NCI-H2196 (cell line): ENCODE data around the gene ATP11A.
"Not testable (repeated sequence)": the region's sequence is repeated elsewhere in the genome, so short reads cannot be mapped to it uniquely, and the experiment has no call there.

Experiments used
- DNase-seq: peaks from one replicate; lab custom pipeline; 2025; ENCODE audit not compliant: unreplicated experiment; lab: John Stamatoyannopoulos, UW

Gene ATP11A

GRCh38 chr13:112669881-112670499, 19.8 kb upstream of the ATP11A start:
- DNase-seq: no peak

DNA sequence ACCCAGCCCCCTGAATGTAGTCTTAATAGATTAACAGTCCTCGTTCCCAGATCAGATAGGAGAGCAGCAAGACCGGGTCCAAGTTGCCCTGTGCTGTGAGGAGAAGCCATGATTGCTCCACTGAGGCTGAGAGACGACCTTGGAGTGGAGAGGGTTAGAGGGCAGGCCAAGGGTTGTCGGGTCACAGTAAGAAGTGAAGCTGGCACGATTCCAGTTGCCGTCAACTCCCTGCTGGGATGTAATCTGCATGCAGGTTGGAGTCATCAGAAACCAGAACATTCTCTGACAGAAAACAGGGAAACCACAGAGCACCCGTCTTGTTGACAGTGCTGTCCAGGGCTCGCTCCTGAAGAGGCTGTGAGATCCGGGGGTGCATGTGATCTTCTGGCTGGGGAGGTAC, 19.0 kb upstream of the ATP11A start:
- DNase-seq: no peak

DNA sequence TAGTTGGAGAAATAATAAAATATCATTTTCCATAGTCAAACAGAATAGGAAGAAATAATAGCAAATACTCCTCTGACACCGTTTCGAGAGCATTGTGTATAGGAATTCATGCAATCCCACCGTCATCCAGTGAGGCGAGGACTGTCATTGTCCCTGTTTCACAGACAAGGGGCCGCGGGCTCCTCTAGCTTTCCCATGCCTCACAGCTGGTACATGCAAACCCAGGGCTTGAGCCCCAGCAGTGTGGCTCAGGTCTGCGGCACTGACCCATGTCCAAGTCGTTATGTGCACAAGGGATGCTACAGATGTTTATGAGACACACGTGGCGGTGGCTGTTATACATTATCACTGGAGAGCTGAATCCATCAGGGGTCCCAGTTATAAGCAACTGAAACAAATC, 18.5 kb upstream of the ATP11A start:
- no peak for DNase-seq

DNA sequence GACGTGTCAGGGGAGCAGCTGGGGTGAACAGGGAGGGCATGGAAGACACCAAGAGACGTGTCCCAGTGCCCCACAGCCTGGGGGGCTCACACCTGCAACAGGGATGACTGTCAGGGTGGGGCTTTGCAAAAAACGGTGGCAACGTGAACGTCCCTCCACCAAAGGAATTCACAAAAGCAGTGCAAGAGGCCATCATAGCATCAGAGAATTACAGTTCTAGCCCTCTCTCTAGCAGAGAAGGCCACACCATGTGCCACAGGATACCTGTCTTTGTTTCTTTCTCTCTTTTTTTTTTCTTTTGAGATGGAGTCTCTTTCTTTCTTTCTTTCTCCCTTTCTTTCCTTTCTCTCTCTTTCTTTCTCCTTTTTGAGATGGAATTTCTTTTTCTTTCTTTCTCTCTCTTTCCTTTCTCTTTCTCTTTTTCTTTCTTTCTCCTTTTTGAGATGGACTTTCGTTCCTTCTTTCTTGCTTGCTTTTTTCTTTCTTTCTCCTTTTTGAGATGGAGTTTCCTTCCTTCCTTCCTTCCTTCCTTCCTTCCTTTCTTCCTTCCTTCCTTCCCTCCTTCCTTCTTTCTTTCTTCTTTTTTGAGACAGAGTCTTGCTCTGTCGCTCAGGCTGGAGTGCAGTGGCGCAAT, 17.1 kb upstream of the ATP11A start:
- no peak for DNase-seq

DNA sequence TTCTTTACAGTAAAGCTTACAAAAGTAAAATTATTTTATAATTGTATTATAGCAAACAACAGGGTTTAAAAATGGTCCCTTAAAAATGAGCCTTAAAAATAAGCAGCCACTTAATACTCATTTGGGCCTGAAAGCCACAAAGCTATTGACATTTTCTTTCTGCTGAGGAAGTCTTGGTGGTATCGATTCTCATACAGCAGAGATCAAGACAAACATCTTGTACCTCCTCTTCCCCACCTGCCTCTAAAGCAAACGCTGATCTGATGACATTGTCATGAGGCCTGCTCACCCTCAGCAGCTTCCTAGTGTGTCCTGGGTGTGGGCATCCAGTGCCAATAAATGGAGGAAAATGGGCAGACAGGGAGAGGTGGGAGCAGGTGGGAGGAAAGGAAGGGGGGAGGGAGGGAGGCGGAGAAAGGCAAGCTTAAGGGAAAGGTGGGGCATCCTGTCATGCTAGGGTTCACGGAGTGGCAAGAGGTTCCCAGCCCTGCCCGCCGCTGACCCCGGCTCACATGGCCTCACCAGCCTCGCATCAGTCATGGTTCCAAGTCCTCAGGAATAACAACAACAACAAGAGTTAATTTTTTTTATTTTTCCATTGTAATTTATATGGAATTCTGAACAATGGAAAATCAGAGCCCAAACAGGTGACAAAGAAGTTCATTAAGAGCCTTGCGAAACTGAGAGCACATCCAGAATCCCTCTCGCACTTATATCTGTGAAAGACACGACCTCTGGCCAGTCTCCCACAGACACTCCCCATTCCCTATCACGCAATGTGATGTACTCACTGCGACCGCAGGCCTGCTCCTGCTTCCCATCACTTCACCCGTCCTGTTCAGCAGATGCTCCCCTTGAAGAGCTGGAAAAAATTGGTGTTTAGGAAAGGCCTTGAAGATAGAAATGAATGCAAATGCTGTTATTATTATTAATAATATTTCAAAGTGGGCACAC, 15.1 kb upstream of the ATP11A start:
- no peak for DNase-seq

DNA sequence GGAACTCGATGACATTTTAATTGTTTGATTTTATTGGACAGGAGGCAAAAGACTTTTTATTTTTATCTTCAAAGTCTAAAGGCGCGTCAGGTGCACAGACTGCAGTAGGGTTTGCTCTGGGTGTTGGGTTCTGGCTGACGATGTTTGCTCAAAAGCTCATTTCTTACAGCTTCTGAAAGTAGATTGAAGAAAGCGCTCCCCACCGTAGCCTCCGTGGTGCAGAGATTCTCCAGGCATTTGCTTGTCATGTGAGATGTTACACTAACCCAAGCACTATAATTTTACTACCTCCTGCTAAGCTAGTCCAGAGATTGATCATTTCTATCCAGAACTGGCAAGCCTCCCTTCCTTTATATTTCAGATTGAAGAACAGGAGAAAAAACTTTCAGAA, 14.5 kb upstream of the ATP11A start:
- DNase-seq: no peak

DNA sequence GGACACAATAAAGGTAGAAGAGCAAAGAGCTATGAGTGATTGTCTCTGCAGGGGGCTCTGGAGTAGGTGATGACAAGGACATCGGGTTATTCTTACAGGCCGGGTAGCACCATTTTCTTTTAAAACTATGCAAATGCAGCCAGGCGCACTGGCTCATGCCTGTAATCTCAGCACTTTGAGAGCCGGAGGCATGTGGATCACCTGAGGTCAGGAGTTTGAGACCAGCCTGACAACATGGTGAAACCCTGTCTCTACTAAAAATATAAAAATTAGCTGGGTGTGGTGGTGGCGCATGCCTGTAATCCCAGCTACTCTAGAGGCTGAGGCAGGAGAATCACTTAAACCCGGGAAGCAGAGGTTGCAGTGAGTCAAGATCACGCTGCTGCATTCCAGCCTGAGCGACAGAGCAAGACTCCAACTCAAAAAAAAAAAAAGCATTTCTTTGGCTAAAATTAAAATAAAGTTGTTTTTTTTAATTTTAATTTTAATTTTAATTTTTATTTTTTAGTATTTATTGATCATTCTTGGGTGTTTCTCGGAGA, 12.3 kb upstream of the ATP11A start:
- DNase-seq: not testable (repeated sequence)

DNA sequence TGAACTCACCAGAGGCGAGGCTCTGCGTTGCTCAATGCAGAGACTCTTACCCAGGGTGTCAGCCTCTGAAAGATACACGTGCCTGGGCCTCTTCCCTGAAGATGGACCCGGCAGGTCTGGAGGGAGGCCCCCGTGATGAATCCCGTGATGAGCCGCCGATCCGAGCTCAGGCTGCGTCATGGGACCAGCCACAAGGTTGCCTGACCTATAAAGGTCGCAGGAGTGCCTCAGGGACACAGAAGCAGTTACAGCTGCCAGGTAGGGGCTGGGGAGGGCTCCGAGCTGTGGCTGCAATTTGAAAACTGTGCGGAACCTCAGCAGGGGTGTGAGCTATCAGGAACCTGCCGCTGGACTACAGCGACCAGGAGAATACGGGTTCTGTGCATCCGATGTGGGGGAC, 10.5 kb upstream of the ATP11A start:
- no peak for DNase-seq

- DNase-seq: no peak
Observed at GRCh38 chr13:112679932-112680677, 9.7 kb upstream of the ATP11A start.

- no peak for DNase-seq
Observed at GRCh38 chr13:112680741-112681360, 9.0 kb upstream of the ATP11A start.

- DNase-seq: no peak
Observed at GRCh38 chr13:112683581-112683980, 6.3 kb upstream of the ATP11A start.

DNA sequence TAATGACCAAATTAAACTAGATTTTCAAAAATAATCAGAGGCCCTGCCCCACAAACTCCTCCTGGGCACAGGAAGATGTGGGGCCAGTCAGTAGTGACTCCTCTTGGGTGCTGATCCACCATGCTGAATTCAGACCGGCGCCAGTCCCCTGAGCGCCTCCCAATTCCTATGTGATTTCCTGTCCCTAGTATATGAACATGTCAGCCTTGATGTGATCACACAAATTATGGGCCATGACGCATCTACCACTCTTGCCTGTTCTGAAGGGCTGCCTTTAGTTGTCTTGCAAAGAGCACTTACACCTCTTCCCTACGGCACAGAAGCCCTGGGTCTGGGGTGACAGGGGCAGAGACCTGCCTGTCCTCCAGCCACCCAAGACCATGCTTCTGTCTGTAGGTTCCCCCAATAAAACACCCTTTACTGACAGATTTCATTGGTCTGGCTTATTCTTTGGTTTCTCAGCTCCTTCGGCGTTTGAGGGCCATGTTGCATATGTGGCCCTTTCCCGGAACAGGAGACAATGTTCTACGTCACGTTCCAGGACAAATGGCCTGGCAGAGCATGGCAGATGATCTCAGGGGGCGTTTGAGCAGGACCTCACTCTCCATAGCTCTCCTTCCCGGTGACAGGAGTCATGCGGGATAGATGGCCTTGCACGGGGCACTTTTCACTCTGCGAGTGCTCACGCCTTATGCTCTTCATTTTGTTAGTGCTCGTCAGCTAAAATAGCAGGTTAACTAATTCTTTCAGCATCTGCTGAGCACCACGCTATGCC, 5.6 kb upstream of the ATP11A start:
- DNase-seq: no peak

DNA sequence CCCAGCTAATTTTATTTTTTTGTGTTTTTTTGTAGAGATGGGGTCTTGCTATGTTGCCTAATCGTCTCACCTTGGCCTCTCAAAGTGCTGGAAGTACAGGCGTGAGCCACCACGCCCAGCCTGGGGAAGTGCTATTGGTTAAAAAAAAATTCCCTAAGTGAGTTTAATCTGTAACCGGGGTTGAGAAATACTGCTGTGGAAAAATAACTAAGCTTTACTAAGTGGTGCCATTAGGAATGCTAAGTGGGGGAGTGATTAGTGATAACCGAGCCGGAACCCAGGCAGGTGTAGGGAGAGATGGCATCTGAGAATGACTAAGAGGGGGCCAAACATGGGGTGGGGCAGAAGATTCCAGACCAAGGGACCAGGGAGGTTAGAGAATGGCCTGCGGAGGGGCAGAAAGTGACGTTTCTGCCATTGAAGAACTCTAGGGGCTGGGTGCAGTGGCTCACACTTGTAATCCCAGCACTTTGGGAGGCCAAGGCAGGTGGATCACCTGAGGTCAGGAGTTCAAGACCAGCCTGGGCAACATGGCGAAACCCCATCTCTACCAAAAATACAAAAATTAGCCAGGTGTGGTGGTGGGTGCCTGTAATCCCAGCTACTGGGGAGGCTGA, 4.5 kb upstream of the ATP11A start:
- not testable (repeated sequence) for DNase-seq

GRCh38 chr13:112685896-112686295, 3.9 kb upstream of the ATP11A start:
- no peak for DNase-seq

DNA sequence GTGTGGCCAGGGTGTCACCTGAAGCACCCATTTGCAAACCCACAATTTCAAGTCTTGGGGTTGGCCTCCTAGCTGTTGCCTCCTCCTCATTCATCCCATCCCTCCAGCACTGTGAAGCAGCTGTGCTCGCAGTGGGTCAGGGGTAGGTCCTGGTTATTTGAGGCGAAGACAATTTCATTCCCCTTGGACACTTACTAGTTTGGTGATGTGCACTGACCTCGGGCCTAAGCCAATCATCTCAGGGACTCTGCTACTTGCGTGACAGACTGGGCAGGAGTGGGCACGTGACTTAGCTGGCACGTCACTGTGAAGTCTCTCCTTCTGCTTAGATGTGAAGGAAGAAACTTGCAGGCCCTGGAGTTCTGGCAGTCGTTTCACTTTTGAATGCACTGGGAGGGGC, 3.5 kb upstream of the ATP11A start:
- no peak for DNase-seq

- no peak for DNase-seq
Observed at GRCh38 chr13:112686987-112687386, 2.9 kb upstream of the ATP11A start.

- no peak for DNase-seq
Observed at GRCh38 chr13:112687836-112688559, 1.8 kb upstream of the ATP11A start.

DNA sequence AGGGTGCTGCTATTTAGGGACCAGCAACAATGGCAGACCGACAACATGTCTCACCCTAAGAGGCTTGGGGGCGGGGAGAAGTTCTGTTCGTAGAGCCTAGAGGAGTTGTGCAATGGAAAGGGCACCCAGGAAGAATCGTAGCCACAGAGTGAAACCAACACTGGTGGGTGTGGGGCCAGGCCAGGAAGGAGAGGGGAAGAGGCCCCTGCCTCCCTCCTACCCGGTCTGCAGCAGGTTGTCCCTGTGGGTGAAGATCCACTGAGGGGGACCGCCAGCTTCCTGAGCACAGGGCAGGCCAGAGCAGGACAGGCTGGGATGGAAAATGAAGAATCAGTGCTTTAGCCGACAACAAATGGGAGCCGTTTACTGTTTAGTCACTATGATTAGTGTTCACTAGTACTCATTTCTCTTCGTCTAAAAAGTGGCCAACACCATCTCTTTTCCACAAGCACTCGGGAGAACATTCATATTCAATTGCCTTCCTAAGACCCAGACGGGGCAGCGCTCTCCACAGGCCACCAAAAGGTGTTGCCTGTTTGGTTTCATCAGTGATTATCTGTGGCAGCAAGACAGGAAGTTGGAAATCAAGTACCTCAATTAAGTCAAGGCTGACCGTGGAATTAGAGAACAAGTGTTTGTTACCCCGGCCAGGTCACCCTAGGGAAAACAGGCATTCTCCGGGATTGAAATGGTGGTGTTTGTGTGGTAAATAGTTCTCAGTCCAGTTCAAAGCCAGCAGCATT, 1.1 kb upstream of the ATP11A start:
- DNase-seq: no peak
